Osteoblast (primary cell): ENCODE measurements around the gene LMNTD2. TPM values are rescaled to one million over a fixed set of nuclear protein-coding genes. Genes with fewer than 3 reads are reported as not detected.

Experiments
- DNase-seq: peaks from one replicate; pipeline ENCODE4 v3.0.0; 2011; ENCODE audit warnings: low spot score, mixed read lengths; ENCODE audit not compliant: insufficient read length; ENCODE audit errors: missing footprints
- H2AFZ ChIP-seq: 2 replicates; pipeline ENCODE4 v1.6.0; 2011; ENCODE audit warnings: mild to moderate bottlenecking, low read length
- H3K27ac ChIP-seq: 2 replicates; pipeline ENCODE4 v1.5.1; 2011; ENCODE audit warnings: mild to moderate bottlenecking, low read depth, low read length, moderate library complexity
- H3K27me3 ChIP-seq: 2 replicates; pipeline ENCODE4 v1.6.0; 2012; ENCODE audit warnings: mild to moderate bottlenecking, control low read depth, inconsistent platforms, low read length, moderate library complexity; ENCODE audit not compliant: insufficient read depth
- H3K36me3 ChIP-seq: 2 replicates; pipeline ENCODE4 v1.5.1; 2011; ENCODE audit warnings: mild to moderate bottlenecking, low read length, control low read depth, moderate library complexity; ENCODE audit not compliant: insufficient read depth
- H3K4me1 ChIP-seq: 2 replicates; pipeline ENCODE4 v1.5.1; 2011; ENCODE audit warnings: mild to moderate bottlenecking, low read length, control low read depth, moderate library complexity; ENCODE audit not compliant: insufficient read depth
- H3K4me2 ChIP-seq: 2 replicates; pipeline ENCODE4 v1.6.0; 2011; ENCODE audit warnings: mild to moderate bottlenecking, low read length; ENCODE audit not compliant: insufficient read depth
- H3K4me3 ChIP-seq: fragments of 200-600 bp; sonication (generic); 3 replicates; pipeline ENCODE4 v1.5.1; 2012; ENCODE audit warnings: mild to moderate bottlenecking, low read length, inconsistent platforms; ENCODE audit not compliant: insufficient read depth
- H3K79me2 ChIP-seq: 2 replicates; pipeline ENCODE4 v1.6.0; 2012; ENCODE audit warnings: mild to moderate bottlenecking, low read length, control low read depth, inconsistent platforms; ENCODE audit not compliant: insufficient read depth
- H3K9me3 ChIP-seq: 2 replicates; pipeline ENCODE4 v1.5.1; 2011; ENCODE audit warnings: low read depth, low read length, control low read depth
- H4K20me1 ChIP-seq: 2 replicates; pipeline ENCODE4 v1.6.0; 2012; ENCODE audit warnings: mild to moderate bottlenecking, low read length, control low read depth; ENCODE audit not compliant: insufficient read depth
- total RNA-seq: library from RNA; depleted of rRNA; stranded (reverse); fragments of >200 nt; gene quantifications from 2 replicates; pipeline ENCODE4 v1.2.3, GENCODE V29; 2012
- TF ChIP-seq, protein P1 (sequence below): IDR thresholded peaks from 2 replicates; pipeline ENCODE4 v1.5.1; 2011; ENCODE audit warnings: mild to moderate bottlenecking, low read depth, low read length, moderate library complexity; ENCODE audit errors: extremely low read depth

Gene LMNTD2
- total RNA-seq, 1 donor, result 0.36 TPM

DNA sequence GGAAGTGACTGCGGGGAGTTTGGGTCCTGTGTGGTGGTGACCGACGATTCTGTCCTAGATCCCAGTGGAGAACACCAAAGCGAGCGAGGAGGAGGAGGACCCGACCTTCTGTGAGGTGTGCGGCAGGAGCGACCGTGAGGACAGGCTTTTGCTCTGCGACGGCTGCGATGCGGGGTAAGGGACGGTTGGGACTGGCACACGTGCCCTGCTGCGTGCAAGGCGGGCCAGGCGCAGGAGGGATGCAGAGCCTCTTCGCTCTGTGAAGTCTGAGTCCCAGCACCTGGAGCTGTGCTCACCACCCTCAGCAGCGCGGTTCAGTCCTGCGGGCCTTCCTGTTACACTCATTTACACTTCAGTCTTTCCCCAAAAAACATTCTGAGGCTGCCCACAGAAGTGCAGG, 32.0 kb upstream of the LMNTD2 start:
- H3K4me3 ChIP-seq, result no peak overlapping the region
- H3K4me2 ChIP-seq, result no peak overlapping the region
- H3K9me3 ChIP-seq, result no peaks in the 10 kb centered on the region
- TF ChIP-seq, protein P1, sequence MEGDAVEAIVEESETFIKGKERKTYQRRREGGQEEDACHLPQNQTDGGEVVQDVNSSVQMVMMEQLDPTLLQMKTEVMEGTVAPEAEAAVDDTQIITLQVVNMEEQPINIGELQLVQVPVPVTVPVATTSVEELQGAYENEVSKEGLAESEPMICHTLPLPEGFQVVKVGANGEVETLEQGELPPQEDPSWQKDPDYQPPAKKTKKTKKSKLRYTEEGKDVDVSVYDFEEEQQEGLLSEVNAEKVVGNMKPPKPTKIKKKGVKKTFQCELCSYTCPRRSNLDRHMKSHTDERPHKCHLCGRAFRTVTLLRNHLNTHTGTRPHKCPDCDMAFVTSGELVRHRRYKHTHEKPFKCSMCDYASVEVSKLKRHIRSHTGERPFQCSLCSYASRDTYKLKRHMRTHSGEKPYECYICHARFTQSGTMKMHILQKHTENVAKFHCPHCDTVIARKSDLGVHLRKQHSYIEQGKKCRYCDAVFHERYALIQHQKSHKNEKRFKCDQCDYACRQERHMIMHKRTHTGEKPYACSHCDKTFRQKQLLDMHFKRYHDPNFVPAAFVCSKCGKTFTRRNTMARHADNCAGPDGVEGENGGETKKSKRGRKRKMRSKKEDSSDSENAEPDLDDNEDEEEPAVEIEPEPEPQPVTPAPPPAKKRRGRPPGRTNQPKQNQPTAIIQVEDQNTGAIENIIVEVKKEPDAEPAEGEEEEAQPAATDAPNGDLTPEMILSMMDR, result no peak
- H3K79me2 ChIP-seq, result peaks cover 70% of the 10 kb centered on the region
- H3K36me3 ChIP-seq, result peaks cover 75% of the 10 kb centered on the region
- peaks cover 40% of the 10 kb centered on the region for H4K20me1 ChIP-seq
- no peak overlapping the region for H3K27ac ChIP-seq
- no peak overlapping the region for H2AFZ ChIP-seq
- H3K4me1 ChIP-seq, result peaks cover 6% of the 10 kb centered on the region
- no peak for DNase-seq
- H3K27me3 ChIP-seq, result no peaks in the 10 kb centered on the region

DNA sequence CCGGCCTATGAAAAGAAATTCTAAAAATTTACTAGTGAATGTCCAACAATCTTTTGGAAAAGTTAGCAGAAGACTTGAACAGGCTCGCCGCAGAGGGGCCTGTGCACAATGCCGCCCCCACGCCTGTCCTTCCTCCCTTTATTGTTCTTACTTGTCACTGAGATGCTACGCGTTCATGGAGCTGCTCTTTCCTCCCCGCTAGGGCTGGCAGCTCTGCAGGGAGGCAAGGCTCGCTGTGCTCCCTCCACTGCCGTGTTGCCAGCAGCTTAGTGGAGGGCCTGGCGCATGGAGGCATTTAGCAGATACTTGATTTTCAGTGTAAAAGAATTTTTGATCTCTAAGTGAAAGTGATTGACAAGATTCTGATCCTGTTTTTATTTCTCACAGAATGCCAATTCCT, 30.5 kb upstream of the LMNTD2 start:
- peaks cover 74% of the 10 kb centered on the region for H3K36me3 ChIP-seq
- H3K4me3 ChIP-seq, result no peak overlapping the region
- H3K4me2 ChIP-seq, result no peak overlapping the region
- H3K79me2 ChIP-seq, result peaks cover 76% of the 10 kb centered on the region
- no peaks in the 10 kb centered on the region for H3K9me3 ChIP-seq
- TF ChIP-seq, protein P1, result no peak
- H3K4me1 ChIP-seq, result peaks cover 9% of the 10 kb centered on the region
- H3K27me3 ChIP-seq, result no peaks in the 10 kb centered on the region
- H4K20me1 ChIP-seq, result peaks cover 46% of the 10 kb centered on the region
- DNase-seq, result no peak
- H3K27ac ChIP-seq, result no peak overlapping the region
- H2AFZ ChIP-seq, result no peak overlapping the region

DNA sequence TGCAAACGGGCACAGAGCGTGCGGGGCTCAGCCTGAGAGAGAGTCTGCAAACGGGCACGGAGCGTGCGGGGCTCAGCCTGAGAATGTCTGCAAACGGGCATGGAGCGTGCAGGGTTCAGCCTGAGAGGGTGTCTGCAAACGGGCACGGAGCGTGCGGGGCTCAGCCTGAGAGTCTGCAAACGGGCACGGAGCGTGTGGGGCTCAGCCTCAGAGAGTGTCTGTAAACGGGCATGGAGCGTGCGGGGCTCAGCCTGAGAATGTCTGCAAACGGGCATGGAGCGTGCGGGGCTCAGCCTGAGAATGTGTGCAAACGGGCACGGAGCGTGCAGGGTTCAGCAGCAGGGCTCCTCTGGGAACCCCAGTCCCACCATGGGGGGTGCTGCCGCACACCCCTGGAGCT, 29.3 kb upstream of the LMNTD2 start:
- no peak overlapping the region for H2AFZ ChIP-seq
- H3K9me3 ChIP-seq, result no peaks in the 10 kb centered on the region
- H3K79me2 ChIP-seq, result peaks cover 71% of the 10 kb centered on the region
- H3K4me3 ChIP-seq, result no peak overlapping the region
- DNase-seq, result no peak
- H3K27ac ChIP-seq, result no peak overlapping the region
- H3K4me1 ChIP-seq, result peaks cover 9% of the 10 kb centered on the region
- H3K27me3 ChIP-seq, result no peaks in the 10 kb centered on the region
- peaks cover 41% of the 10 kb centered on the region for H4K20me1 ChIP-seq
- TF ChIP-seq, protein P1, result no peak
- peaks cover 66% of the 10 kb centered on the region for H3K36me3 ChIP-seq
- no peak overlapping the region for H3K4me2 ChIP-seq

- Histone ChIP-seq H3K36me3 (peaks cover 63% of the 10 kb centered on the region), H2AFZ (no peak overlapping the region)
- peak; percentile 95 for DNase-seq
Measured at GRCh38 chr11:587978-588380, 27.4 kb upstream of the LMNTD2 start.

More at GRCh38 chr11:587978-588380, 27.4 kb upstream of the LMNTD2 start:
- Histone ChIP-seq H3K27ac (peak overlapping the region; percentile 57), H3K9me3 (no peaks in the 10 kb centered on the region), H3K79me2 (peaks cover 73% of the 10 kb centered on the region), H3K27me3 (no peaks in the 10 kb centered on the region), H3K4me3 (no peak overlapping the region), H4K20me1 (peaks cover 54% of the 10 kb centered on the region), H3K4me2 (no peak overlapping the region), H3K4me1 (peaks cover 9% of the 10 kb centered on the region)
- TF ChIP-seq, protein P1, result no peak
